Astrocyte (in vitro differentiated cells and primary cell): ENCODE measurements around the gene B3GAT3.

Experiments used
- CTCF ChIP-seq: IDR thresholded peaks from 2 replicates; pipeline ENCODE4 v1.5.1; 2011; ENCODE audit warnings: low read depth, mild to moderate bottlenecking, inconsistent platforms, low read length, moderate library complexity; ENCODE audit not compliant: insufficient read depth
- EZH2 ChIP-seq: IDR thresholded peaks from 2 replicates; pipeline ENCODE4 v1.6.1; 2012; ENCODE audit warnings: mild to moderate bottlenecking, low read length, inconsistent platforms; ENCODE audit not compliant: insufficient read depth

- TF ChIP-seq CTCF (no peak), EZH2 (no peak)
Measured at GRCh38 chr11:62665075-62665598, 43.4 kb upstream of the B3GAT3 start, which contains the start of the genes C11orf98 and CSKMT.
